Pons (tissue), 1 donor: ENCODE results near the gene SLC7A9.

Experiments used
- DNase-seq: peaks from one replicate; pipeline ENCODE4 v3.0.0-alpha.2; 2016; ENCODE audit warnings: low spot score

The SLC7A9 gene

GRCh38 chr19:32824916-32825608, 44.5 kb downstream of the SLC7A9 start:
- no peak for DNase-seq

GRCh38 chr19:32824191-32824751, 45.3 kb downstream of the SLC7A9 start:
- DNase-seq = no peak

GRCh38 chr19:32823747-32824102, 45.8 kb downstream of the SLC7A9 start:
- no peak for DNase-seq

GRCh38 chr19:32822916-32823746, 46.4 kb downstream of the SLC7A9 start:
- DNase-seq = no peak

GRCh38 chr19:32819419-32820400, 49.9 kb downstream of the SLC7A9 start:
- no peak for DNase-seq

GRCh38 chr19:32818536-32818935, 51.0 kb downstream of the SLC7A9 start:
- no peak for DNase-seq

- no peak for DNase-seq
Measured at GRCh38 chr19:32817569-32818476, 51.7 kb downstream of the SLC7A9 start.

- DNase-seq = no peak
Measured at GRCh38 chr19:32816555-32817099, 52.9 kb downstream of the SLC7A9 start.

GRCh38 chr19:32814624-32815023, 54.9 kb downstream of the SLC7A9 start:
- DNase-seq = no peak

GRCh38 chr19:32813862-32814425, 55.6 kb downstream of the SLC7A9 start:
- no peak for DNase-seq

GRCh38 chr19:32812571-32812970, 57.0 kb downstream of the SLC7A9 start:
- DNase-seq = no peak

- DNase-seq = no peak
Measured at GRCh38 chr19:32812036-32812435, 57.5 kb downstream of the SLC7A9 start.

GRCh38 chr19:32811151-32811550, 58.4 kb downstream of the SLC7A9 start:
- no peak for DNase-seq

- DNase-seq = no peak
Measured at GRCh38 chr19:32810452-32810851, 59.1 kb downstream of the SLC7A9 start.

- no peak for DNase-seq
Measured at GRCh38 chr19:32809754-32810153, 59.8 kb downstream of the SLC7A9 start.

- no peak for DNase-seq
Measured at GRCh38 chr19:32809254-32809653, 60.3 kb downstream of the SLC7A9 start.

- DNase-seq = no peak
Measured at GRCh38 chr19:32808236-32808635, 61.3 kb downstream of the SLC7A9 start.

GRCh38 chr19:32802840-32803239, 66.7 kb downstream of the SLC7A9 start:
- no peak for DNase-seq

GRCh38 chr19:32800754-32801153, 68.8 kb downstream of the SLC7A9 start:
- no peak for DNase-seq

- no peak for DNase-seq
Measured at GRCh38 chr19:32800191-32800590, 69.4 kb downstream of the SLC7A9 start.
